Heart left ventricle (tissue), 16 donors: ENCODE measurements around the gene ZNF664. TPM values are rescaled to one million over a fixed set of nuclear protein-coding genes. Genes with fewer than 3 reads are reported as not detected.

ENCODE experiments used
- ATAC-seq, 4 donors: fragments of 200-7000 bp; cut with Tn5 transposase; one replicate each; pipeline ENCODE4 v1.9.1; 2020 to 2022; ENCODE audit warnings: moderate library complexity in 4 of 4, mild to moderate bottlenecking in 3 of 4, moderate number of reproducible peaks in 1 of 4
- DNase-seq, 5 donors: peaks; one replicate each; pipeline ENCODE4 v3.0.0-alpha.2; 2020
- H3K27ac ChIP-seq, 12 donors: fragments of 200-600 bp; sonication (generic) in 4 of 12; one replicate each; pipeline versions ENCODE4 v1.5.0 to v1.8.0; 2016 to 2022; ENCODE audit warnings: mild to moderate bottlenecking in 2 of 12
- H3K27me3 ChIP-seq, 9 donors: fragments of 200-600 bp; sonication (generic) in 2 of 9; one replicate each; pipeline versions ENCODE4 v1.5.1 to v1.8.0; 2016 to 2022; ENCODE audit warnings: mild to moderate bottlenecking in 3 of 9
- H3K36me3 ChIP-seq, 9 donors: fragments of 200-600 bp; sonication (generic) in 2 of 9; one replicate each; pipeline versions ENCODE4 v1.5.0 to v1.8.0; 2018 to 2022; ENCODE audit warnings: mild to moderate bottlenecking in 2 of 9
- H3K4me1 ChIP-seq, 12 donors: fragments of 200-600 bp; sonication (generic) in 4 of 12; one replicate each; pipeline versions ENCODE4 v1.5.0 to v1.8.0; 2016 to 2022; ENCODE audit warnings: mild to moderate bottlenecking in 3 of 12
- H3K4me3 ChIP-seq, 12 donors: fragments of 200-600 bp; sonication (generic) in 4 of 12; one replicate each; pipeline versions ENCODE4 v1.5.0 to v1.8.0; 2017 to 2022; ENCODE audit warnings: mild to moderate bottlenecking in 9 of 12, moderate library complexity in 4 of 12
- H3K9me3 ChIP-seq, 12 donors: fragments of 200-600 bp; sonication (generic) in 4 of 12; one replicate each; pipeline versions ENCODE4 v1.5.0 to v1.8.0; 2016 to 2022; ENCODE audit warnings: mild to moderate bottlenecking in 1 of 12
- POLR2A ChIP-seq, 2 donors: fragments of 450-650 bp; IDR thresholded peaks; one replicate each; pipeline ENCODE4 v1.6.1; 2017; ENCODE audit warnings: antibody characterized with exemption in 2 of 2, mild to moderate bottlenecking in 2 of 2, moderate library complexity in 2 of 2
- WGBS, 4 donors: extraction: QIAGEN DNeasy Blood & Tissue Kit in 2 of 4; methylation state at CpG; one replicate each; pipeline versions ENCODE4 v1.1.5 to v1.1.7; 2013 to 2018; 5-methylcytosine and 5-hydroxymethylcytosine counted together
- intact Hi-C, 10 donors: fragments of 100-400 bp; cut with DNase I; formaldehyde crosslinking; loops; one replicate each; pipeline versions ENCODE4 v1.11.1 to v1.14.2; 2022
- polyA plus RNA-seq, 2 donors: library from polyadenylated mRNA; stranded (reverse); fragments of 200-250 nt; gene quantifications; one replicate each; pipeline ENCODE4 v1.2.3, GENCODE V29; 2013
- total RNA-seq, 9 donors: library from RNA; depleted of rRNA in 2 of 9; stranded (reverse); fragments of >200 nt in 2 of 9; fragmentation: NEBNext Ultra II Directional in 3 of 9; extraction: Animal tissue kit (Norgen Biotek cat#: 25700) in 3 of 9; gene quantifications; one replicate each; pipeline versions ENCODE4 v1.1.0 to v1.2.4, GENCODE V29; 2016 to 2023
- TF ChIP-seq, protein P1 (sequence below), 12 donors: fragments of 200-600 bp; sonication (generic) in 4 of 12; IDR thresholded peaks; one replicate each; pipeline versions ENCODE4 v1.5.0 to v1.8.0; 2018 to 2022; ENCODE audit warnings: antibody characterized with exemption in 12 of 12, mild to moderate bottlenecking in 5 of 12
- donor health status: ischemic (EF 13 %, LVEDD 7.1; RV severe dilation, severe dysfunction).
- donor health status: healthy with polysubstance abuse.
- donor health status: DM: no; HTN: yes; CAD: no.
- donor health status: DM: no; HTN: no; CAD: no.
- donor health status: ischemic (EF 25% LVEDD 6.9; RV normal size, moderate dysfunction).
- donor health status: ischemic (EF 25% LVEDD 5.7; RV mildly dilated, moderate dysfunction).
- donor health status: healthy.
- donor health status: DM: yes; HTN: yes; CAD: no.
- donor health status: ischemic (EF 35%, LVEDD 5.7; RV mildly dilated, moderate dysfunction).
- donor health status: nonischemic (EF 11% LVEDD 7.7; RV severe dilation, severe dysfunction).
- donor health status: DM: yes; HTN: yes; CAD: no.
- donor health status: PGD.
- donor health status: ischemic (EF 29% LVEDD 5.4; RV normal size, mild dysfunction).
- donor health status: nonischemic (EF 23%, LVEDD 6.1; RV moderate dilation, normal function).

Gene ZNF664
- total and polyA plus RNA-seq, 11 donors, result 43.1 to 104 (median 73.3) TPM

- no peaks in the 10 kb centered on the region for H3K9me3 ChIP-seq
- no peak for ATAC-seq
- H3K4me3 ChIP-seq, result no peak overlapping the region
- no peak for DNase-seq
- WGBS, 4 donors, result 84 to 92% (median 88%) methylated on average over 5 of the region's 5 CpGs
- H3K27ac ChIP-seq, result no peak overlapping the region
- H3K4me1 ChIP-seq, result peaks cover 0 to 35% (median 22%) of the 10 kb centered on the region in 12 donors
- H3K27me3 ChIP-seq, result no peaks in the 10 kb centered on the region
- no peaks in the 10 kb centered on the region for H3K36me3 ChIP-seq
- TF ChIP-seq, protein P1, sequence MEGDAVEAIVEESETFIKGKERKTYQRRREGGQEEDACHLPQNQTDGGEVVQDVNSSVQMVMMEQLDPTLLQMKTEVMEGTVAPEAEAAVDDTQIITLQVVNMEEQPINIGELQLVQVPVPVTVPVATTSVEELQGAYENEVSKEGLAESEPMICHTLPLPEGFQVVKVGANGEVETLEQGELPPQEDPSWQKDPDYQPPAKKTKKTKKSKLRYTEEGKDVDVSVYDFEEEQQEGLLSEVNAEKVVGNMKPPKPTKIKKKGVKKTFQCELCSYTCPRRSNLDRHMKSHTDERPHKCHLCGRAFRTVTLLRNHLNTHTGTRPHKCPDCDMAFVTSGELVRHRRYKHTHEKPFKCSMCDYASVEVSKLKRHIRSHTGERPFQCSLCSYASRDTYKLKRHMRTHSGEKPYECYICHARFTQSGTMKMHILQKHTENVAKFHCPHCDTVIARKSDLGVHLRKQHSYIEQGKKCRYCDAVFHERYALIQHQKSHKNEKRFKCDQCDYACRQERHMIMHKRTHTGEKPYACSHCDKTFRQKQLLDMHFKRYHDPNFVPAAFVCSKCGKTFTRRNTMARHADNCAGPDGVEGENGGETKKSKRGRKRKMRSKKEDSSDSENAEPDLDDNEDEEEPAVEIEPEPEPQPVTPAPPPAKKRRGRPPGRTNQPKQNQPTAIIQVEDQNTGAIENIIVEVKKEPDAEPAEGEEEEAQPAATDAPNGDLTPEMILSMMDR (IDR thresholded peaks at IDR 0.05), result no peak
- TF ChIP-seq POLR2A (IDR thresholded peaks at IDR 0.05), result no peak
- intact Hi-C loops, result loop anchor here in 7 of 10 donors (5.0 to 10.0 kb wide), 7 partner anchors 124 to 876 kb away; partner anchors contain the start of gene NCOR2 (in 2 of the 7)
These were observed 58.0 kb downstream of the ZNF664 start for GRCh38 chr12:124031058-124031457.

GRCh38 chr12:124032265-124032886, 59.4 kb downstream of the ZNF664 start:
- DNase-seq (peak in 2 of 5 donors; percentile 38 to 39), ATAC-seq (peak in 3 of 4 donors; percentile 31 to 57 (median 52))
- WGBS, 4 donors, result 49 to 56% (median 51%) methylated on average over 9 of the region's 9 CpGs
- H3K27me3 ChIP-seq, result no peaks in the 10 kb centered on the region
- TF ChIP-seq, protein P1 (IDR thresholded peaks at IDR 0.05), result peak; percentile 80 to 89 (median 86)
- TF ChIP-seq POLR2A (IDR thresholded peaks at IDR 0.05), result no peak
- no peak overlapping the region for H3K4me3 ChIP-seq
- H3K4me1 ChIP-seq, result peaks cover 0 to 25% (median 15%) of the 10 kb centered on the region in 12 donors
- H3K9me3 ChIP-seq, result no peaks in the 10 kb centered on the region
- H3K27ac ChIP-seq, result no peak overlapping the region
- intact Hi-C loops, result loop anchor here in 7 of 10 donors (5.0 to 10.0 kb wide), 7 partner anchors 125 to 875 kb away; partner anchors contain the start of gene NCOR2 (in 2 of the 7)
- no peaks in the 10 kb centered on the region for H3K36me3 ChIP-seq

DNA sequence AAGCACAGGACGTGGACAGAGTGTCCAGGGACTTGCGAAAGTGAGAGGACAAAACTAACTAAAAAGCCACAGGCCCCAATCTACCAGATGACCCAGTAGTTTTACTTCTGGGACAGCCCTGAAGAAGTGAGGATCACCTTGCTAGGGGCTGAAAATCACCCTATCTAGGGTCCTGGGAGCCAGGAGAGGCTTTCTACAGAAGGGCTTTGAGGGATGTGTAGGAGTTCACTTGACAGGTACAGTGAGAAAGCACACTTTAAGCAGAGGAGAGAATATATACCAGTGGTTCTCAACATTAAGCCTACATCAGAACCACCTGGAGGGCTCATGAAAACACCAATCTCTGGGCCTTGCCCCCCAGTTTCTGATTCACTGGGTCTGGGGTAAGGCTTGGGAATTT, 60.8 kb downstream of the ZNF664 start:
- Histone ChIP-seq H3K4me1 (peaks cover 0 to 14% (median 11%) of the 10 kb centered on the region in 12 donors), H3K9me3 (no peaks in the 10 kb centered on the region), H3K36me3 (no peaks in the 10 kb centered on the region), H3K4me3 (no peak overlapping the region), H3K27me3 (no peaks in the 10 kb centered on the region), H3K27ac (no peak overlapping the region)
- TF ChIP-seq, protein P1 (IDR thresholded peaks at IDR 0.05), result no peak
- TF ChIP-seq POLR2A (IDR thresholded peaks at IDR 0.05), result no peak
- ATAC-seq, result no peak
- DNase-seq, result no peak
- intact Hi-C loops, result loop anchor here in 7 of 10 donors (5.0 to 10.0 kb wide), 7 partner anchors 127 to 873 kb away; partner anchors contain the start of gene NCOR2 (in 2 of the 7)
- WGBS, 4 donors, result 95 to 97% (median 96%) methylated on average over 2 of the region's 2 CpGs

DNA sequence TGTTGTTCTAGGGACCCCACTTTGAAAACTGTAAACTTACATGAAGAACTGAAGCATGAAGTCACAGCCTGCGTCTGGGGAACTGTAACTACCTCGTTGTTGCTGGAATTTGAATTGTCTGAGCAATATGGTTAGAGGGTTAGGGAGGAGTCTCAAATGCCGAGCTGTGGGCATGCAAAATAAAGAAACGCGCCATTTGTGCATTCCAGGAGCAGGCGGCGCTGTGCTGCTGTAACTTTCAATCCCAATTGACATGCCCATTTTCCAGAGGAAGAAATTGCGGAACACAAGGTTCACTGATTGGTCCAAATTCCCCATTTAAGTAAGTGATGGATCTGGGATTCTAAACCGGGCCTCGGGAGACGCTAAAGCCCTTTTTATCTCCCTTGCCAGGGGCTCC, 61.3 kb downstream of the ZNF664 start:
- H3K9me3 ChIP-seq, result no peaks in the 10 kb centered on the region
- TF ChIP-seq, protein P1 (IDR thresholded peaks at IDR 0.05), result no peak
- TF ChIP-seq POLR2A (IDR thresholded peaks at IDR 0.05), result no peak
- ATAC-seq (no peak), DNase-seq (no peak)
- no peak overlapping the region for H3K27ac ChIP-seq
- intact Hi-C loops, result loop anchor here in 7 of 10 donors (5.0 to 10.0 kb wide), 7 partner anchors 127 to 873 kb away; partner anchors contain the start of gene NCOR2 (in 2 of the 7)
- H3K36me3 ChIP-seq, result no peaks in the 10 kb centered on the region
- H3K27me3 ChIP-seq, result no peaks in the 10 kb centered on the region
- peaks cover 0 to 14% (median 11%) of the 10 kb centered on the region in 12 donors for H3K4me1 ChIP-seq
- 87 to 90% (median 89%) methylated on average over 11 of the region's 11 CpGs for WGBS, 4 donors
- no peak overlapping the region for H3K4me3 ChIP-seq
